Gastrocnemius medialis (tissue), 4 donors: ENCODE measurements around the gene HTR3A.

ENCODE experiments used
- POLR2A ChIP-seq, 2 donors: fragments of 450-650 bp; IDR thresholded peaks; one replicate each; pipeline ENCODE4 v1.6.1; 2017; ENCODE audit warnings: antibody characterized with exemption in 2 of 2, mild to moderate bottlenecking in 2 of 2, moderate library complexity in 2 of 2
- TF ChIP-seq, protein P1 (sequence below), 5 experiments: fragments of 450-650 bp in 3 of 5; fragments of 200-600 bp in 2 of 5; sonication (generic) in 2 of 5; IDR thresholded peaks in 4 of 5; conservative IDR thresholded peaks in 1 of 5; 1 replicate in 4 of 5; 2 replicates in 1 of 5; pipeline ENCODE4 v1.5.1; 2016 to 2019; ENCODE audit warnings: antibody characterized with exemption in 5 of 5, mild to moderate bottlenecking in 3 of 5, moderate library complexity in 3 of 5

DNA sequence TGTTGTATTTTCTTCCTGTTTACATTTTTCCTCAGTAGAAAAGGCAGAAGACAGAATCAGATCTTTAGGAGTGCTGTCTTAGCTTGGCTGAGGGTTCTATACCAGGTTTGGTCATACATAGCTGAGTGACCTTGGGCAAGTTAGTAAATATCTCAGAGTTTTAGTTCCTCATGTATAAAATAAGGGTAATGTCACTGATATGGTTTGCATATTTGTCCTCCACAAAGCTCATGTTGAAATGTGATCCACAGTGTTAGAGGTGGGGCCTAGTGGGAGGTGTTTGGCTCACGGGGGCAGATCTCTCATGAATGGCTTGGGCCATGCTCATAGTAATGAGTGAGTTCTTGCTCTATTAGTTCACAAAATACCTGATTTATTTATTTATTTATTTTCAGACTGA, 7.5 kb upstream of the HTR3A start:
- TF ChIP-seq, protein P1, sequence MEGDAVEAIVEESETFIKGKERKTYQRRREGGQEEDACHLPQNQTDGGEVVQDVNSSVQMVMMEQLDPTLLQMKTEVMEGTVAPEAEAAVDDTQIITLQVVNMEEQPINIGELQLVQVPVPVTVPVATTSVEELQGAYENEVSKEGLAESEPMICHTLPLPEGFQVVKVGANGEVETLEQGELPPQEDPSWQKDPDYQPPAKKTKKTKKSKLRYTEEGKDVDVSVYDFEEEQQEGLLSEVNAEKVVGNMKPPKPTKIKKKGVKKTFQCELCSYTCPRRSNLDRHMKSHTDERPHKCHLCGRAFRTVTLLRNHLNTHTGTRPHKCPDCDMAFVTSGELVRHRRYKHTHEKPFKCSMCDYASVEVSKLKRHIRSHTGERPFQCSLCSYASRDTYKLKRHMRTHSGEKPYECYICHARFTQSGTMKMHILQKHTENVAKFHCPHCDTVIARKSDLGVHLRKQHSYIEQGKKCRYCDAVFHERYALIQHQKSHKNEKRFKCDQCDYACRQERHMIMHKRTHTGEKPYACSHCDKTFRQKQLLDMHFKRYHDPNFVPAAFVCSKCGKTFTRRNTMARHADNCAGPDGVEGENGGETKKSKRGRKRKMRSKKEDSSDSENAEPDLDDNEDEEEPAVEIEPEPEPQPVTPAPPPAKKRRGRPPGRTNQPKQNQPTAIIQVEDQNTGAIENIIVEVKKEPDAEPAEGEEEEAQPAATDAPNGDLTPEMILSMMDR (IDR thresholded peaks at IDR 0.05 in 4 of 5, conservative IDR thresholded peaks at IDR 0.05 in 1 of 5), result no peak
- TF ChIP-seq POLR2A (IDR thresholded peaks at IDR 0.05), result no peak
